Psoas muscle (tissue), 8 donors: ENCODE results near the gene TLN1. TPM values are rescaled to one million over a fixed set of nuclear protein-coding genes. Genes with fewer than 3 reads are reported as not detected.

Source experiments
- ATAC-seq, 4 donors: fragments of 200-7000 bp; cut with Tn5 transposase; one replicate each; pipeline ENCODE4 v1.9.1; 2020; ENCODE audit warnings: moderate library complexity in 3 of 4, mild to moderate bottlenecking in 2 of 4
- DNase-seq, 2 donors: peaks; one replicate each; pipeline ENCODE4 v3.0.0-alpha.2; 2020
- H3K27ac ChIP-seq: fragments of 200-600 bp; one replicate; pipeline ENCODE4 v1.8.0; 2022
- H3K27me3 ChIP-seq, 3 donors: fragments of 200-600 bp in 1 of 3; one replicate each; pipeline versions ENCODE4 v1.6.1 to v1.8.0; 2013 to 2022; ENCODE audit warnings: low read length in 2 of 3, mild to moderate bottlenecking in 2 of 3, moderate library complexity in 1 of 3; ENCODE audit not compliant: insufficient read depth in 3 of 3
- H3K36me3 ChIP-seq, 2 donors: fragments of 200-600 bp in 1 of 2; one replicate each; pipeline versions ENCODE4 v1.6.1 to v1.8.0; 2013 to 2022; ENCODE audit warnings: low read depth in 1 of 2, mild to moderate bottlenecking in 1 of 2, moderate library complexity in 1 of 2; ENCODE audit not compliant: insufficient read depth in 1 of 2
- H3K4me1 ChIP-seq: fragments of 200-600 bp; one replicate; pipeline ENCODE4 v1.8.0; 2022
- H3K4me3 ChIP-seq: fragments of 200-600 bp; one replicate; pipeline ENCODE4 v1.8.0; 2022; ENCODE audit warnings: mild to moderate bottlenecking
- H3K9me3 ChIP-seq: fragments of 200-600 bp; one replicate; pipeline ENCODE4 v1.8.0; 2022
- WGBS, 3 donors: extraction: QIAGEN DNeasy Blood & Tissue Kit; methylation state at CpG; one replicate each; pipeline versions ENCODE4 v1.1.6 to v1.1.7; 2013; 5-methylcytosine and 5-hydroxymethylcytosine counted together
- intact Hi-C, 2 donors: fragments of 100-400 bp; cut with DNase I; formaldehyde crosslinking; loops; one replicate each; pipeline versions ENCODE4 v1.11.0 to v1.14.2; 2022
- polyA plus RNA-seq, 3 donors: library from polyadenylated mRNA; stranded (reverse); fragments of 200-250 nt; gene quantifications; one replicate each; pipeline ENCODE4 v1.2.3, GENCODE V29; 2013
- total RNA-seq, 4 donors: library from RNA; stranded (reverse); fragmentation: NEBNext Ultra II Directional in 2 of 4; extraction: Animal tissue kit (Norgen Biotek cat#: 25700) in 2 of 4; gene quantifications; one replicate each; pipeline versions ENCODE4 v1.2.1 to v1.2.4, GENCODE V29; 2021 to 2023
- TF ChIP-seq, protein P1 (sequence below): fragments of 200-600 bp; IDR thresholded peaks from one replicate; pipeline ENCODE4 v1.8.0; 2022; ENCODE audit warnings: antibody characterized with exemption
- donor health status: healthy with polysubstance abuse.
- donor health status: DM: no; HTN: no; CAD: no; lungs with moderate emphysema.
- donor health status: Bipolar disorder and iron deficiency.
- donor health status: healthy.
- donor health status: DM: yes; HTN: yes; CAD: no.
- donor health status: DM: no; HTN: no; CAD: no.
- donor health status: DM: no; HTN: no; CAD: no.
- donor health status: DM: yes; HTN: yes; CAD: no.

Gene TLN1
- total and polyA plus RNA-seq, 7 donors: 88.2 to 320 (median 150) TPM

DNA sequence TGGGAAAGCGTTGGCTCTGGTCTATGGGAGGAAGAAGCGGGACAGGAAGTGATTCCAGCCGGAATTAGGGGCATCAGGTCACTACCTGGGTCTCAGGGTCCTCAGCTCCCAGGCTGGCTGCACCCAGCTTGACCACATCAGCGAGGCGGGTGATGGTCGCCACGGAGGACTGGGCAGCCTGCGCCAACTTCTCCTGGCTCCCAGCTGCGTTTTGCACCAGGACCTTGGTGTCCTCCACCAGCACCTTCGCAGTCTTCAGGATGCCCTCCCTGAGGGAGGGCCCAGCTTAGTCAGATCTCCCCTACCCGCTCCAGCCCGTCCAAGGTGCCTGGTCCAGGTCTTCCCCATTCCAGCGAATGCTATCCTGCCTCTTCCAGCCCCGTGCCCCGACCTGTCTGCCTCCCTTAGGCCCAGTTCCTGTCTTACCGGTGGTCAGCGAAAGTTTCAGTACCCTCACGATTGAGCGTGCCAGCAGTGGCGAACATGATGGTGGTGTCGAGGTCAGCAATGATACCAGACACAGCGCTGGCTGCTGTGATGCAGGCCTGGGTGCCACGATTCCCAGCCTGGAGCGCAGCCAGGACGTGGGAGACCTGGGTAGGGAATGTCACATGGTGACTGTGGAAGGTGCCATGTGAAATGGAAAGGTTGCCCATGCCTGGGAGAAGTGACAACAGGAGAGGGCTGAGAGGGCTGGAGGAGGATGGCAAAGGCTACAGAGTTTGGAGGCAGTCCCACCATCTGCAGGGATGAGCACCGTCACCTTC lies 27.9 kb downstream of the TLN1 start:
- H3K4me3 ChIP-seq: no peak overlapping the region
- WGBS, 3 donors: 91 to 94% (median 92%) methylated on average over 24 to 26 of the region's 26 CpGs
- TF ChIP-seq, protein P1, sequence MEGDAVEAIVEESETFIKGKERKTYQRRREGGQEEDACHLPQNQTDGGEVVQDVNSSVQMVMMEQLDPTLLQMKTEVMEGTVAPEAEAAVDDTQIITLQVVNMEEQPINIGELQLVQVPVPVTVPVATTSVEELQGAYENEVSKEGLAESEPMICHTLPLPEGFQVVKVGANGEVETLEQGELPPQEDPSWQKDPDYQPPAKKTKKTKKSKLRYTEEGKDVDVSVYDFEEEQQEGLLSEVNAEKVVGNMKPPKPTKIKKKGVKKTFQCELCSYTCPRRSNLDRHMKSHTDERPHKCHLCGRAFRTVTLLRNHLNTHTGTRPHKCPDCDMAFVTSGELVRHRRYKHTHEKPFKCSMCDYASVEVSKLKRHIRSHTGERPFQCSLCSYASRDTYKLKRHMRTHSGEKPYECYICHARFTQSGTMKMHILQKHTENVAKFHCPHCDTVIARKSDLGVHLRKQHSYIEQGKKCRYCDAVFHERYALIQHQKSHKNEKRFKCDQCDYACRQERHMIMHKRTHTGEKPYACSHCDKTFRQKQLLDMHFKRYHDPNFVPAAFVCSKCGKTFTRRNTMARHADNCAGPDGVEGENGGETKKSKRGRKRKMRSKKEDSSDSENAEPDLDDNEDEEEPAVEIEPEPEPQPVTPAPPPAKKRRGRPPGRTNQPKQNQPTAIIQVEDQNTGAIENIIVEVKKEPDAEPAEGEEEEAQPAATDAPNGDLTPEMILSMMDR: no peak
- DNase-seq: no peak
- no peaks in the 10 kb centered on the region for H3K9me3 ChIP-seq
- peaks cover 30 to 100% of the 10 kb centered on the region in 2 donors for H3K36me3 ChIP-seq
- no peak for ATAC-seq
- intact Hi-C loops: loop anchor here in 1 of 2 donors (10.0 kb wide), 1 partner anchor 299 kb away; no protein-coding TSS in a partner anchor
- no peaks in the 10 kb centered on the region for H3K27me3 ChIP-seq
- H3K4me1 ChIP-seq: no peaks in the 10 kb centered on the region
- no peak overlapping the region for H3K27ac ChIP-seq

DNA sequence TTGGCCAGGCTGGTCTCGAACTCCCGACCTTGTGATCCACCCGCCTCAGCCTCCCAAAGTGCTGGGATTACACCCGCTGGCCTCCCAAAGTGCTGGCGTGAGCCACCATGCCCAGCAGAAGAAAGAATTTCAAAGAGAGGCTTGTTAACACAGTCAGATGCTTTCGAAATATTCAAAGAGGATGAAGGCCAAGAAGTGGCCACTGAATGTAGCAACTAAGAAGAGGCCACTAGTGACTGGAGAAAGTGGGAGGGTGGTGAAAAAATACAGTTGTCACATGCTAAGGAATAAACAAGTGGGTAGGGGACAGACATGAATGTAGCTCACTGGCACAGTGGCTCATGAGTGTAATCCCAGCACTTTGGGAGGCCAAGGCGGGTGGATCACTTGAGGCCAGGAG lies 29.3 kb downstream of the TLN1 start:
- TF ChIP-seq, protein P1: no peak
- H3K4me3 ChIP-seq: no peak overlapping the region
- intact Hi-C loops: loop anchor here in 1 of 2 donors (10.0 kb wide), 1 partner anchor 298 kb away; no protein-coding TSS in a partner anchor
- 93 to 99% (median 96%) methylated on average over 7 of the region's 7 CpGs for WGBS, 3 donors
- no peaks in the 10 kb centered on the region for H3K9me3 ChIP-seq
- ATAC-seq: no peak
- peaks cover 36 to 100% of the 10 kb centered on the region in 2 donors for H3K36me3 ChIP-seq
- no peaks in the 10 kb centered on the region for H3K27me3 ChIP-seq
- no peak overlapping the region for H3K27ac ChIP-seq
- H3K4me1 ChIP-seq: no peaks in the 10 kb centered on the region
- peak in 1 of 2 donors; percentile 4 for DNase-seq

DNA sequence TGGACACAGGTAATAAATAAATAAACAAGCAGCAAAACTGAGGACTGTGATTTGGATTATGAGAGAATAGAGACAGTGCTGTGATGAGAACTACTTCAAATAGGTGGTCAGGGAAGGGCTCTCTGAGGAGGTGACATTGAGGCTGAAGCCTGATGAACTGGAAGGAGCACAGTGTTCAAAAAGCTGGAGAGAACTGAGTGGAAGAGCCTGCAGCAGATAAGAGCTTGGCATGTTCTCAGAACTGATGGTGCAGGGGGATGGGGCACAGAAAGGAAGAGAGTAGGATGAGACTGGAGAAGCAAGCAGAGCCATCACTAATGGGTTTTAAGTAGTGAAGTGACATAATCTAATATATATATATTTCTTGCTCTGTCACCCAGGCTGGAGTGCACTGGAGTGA lies 31.1 kb downstream of the TLN1 start:
- peaks cover 3% of the 10 kb centered on the region for H3K4me1 ChIP-seq
- ATAC-seq (no peak), DNase-seq (no peak)
- H3K4me3 ChIP-seq: no peak overlapping the region
- no peak overlapping the region for H3K27ac ChIP-seq
- no peaks in the 10 kb centered on the region for H3K9me3 ChIP-seq
- intact Hi-C loops: loop anchor here in 1 of 2 donors (10.0 kb wide), 1 partner anchor 296 kb away; no protein-coding TSS in a partner anchor
- peaks cover 26 to 100% of the 10 kb centered on the region in 2 donors for H3K36me3 ChIP-seq
- no peaks in the 10 kb centered on the region for H3K27me3 ChIP-seq
- TF ChIP-seq, protein P1: no peak

DNA sequence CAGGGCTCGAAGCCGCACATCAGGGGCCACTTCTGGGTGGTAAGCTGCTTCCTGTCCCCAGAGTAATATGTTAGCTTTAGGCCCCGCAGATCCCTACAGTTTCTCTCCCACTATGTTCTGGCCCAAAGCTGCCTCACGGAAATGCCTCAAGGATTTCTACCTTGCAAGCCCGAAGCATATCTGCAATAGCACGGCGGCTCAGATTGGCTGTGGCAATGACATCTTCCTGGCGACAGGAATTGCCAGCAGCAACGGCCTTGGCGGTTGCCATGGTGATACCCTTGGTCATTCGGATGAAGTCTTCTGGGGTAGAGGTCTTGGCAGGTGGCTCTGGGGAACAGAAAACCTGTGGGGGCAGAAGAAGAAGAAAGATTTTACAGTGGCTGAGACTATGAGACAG lies 32.0 kb downstream of the TLN1 start:
- ATAC-seq (no peak), DNase-seq (peak in 1 of 2 donors; percentile 24)
- intact Hi-C loops: loop anchor here in 1 of 2 donors (10.0 kb wide), 1 partner anchor 295 kb away; no protein-coding TSS in a partner anchor
- Histone ChIP-seq H3K36me3 (peaks cover 26 to 95% of the 10 kb centered on the region in 2 donors), H3K9me3 (no peaks in the 10 kb centered on the region), H3K4me3 (no peak overlapping the region), H3K27me3 (no peaks in the 10 kb centered on the region), H3K4me1 (peaks cover 8% of the 10 kb centered on the region), H3K27ac (no peak overlapping the region)
- TF ChIP-seq, protein P1: no peak
- WGBS, 3 donors: 87 to 92% (median 90%) methylated on average over 11 of the region's 11 CpGs
